Thymus (tissue), 11 donors: ENCODE measurements around the gene GPR137. TPM values are rescaled to one million over a fixed set of nuclear protein-coding genes. Genes with fewer than 3 reads are reported as not detected.

Experiments used
- DNase-seq, 9 donors: peaks; one replicate each; pipeline ENCODE4 v3.0.0-alpha.2; 2013; ENCODE audit warnings: low spot score in 9 of 9, low read depth in 6 of 9, missing footprints in 1 of 9
- H3K27ac ChIP-seq, 2 donors: one replicate each; pipeline ENCODE4 v1.5.1; 2013; ENCODE audit warnings: control low read depth in 1 of 2, low read depth in 1 of 2, low read length in 1 of 2, mild to moderate bottlenecking in 1 of 2, moderate library complexity in 1 of 2
- H3K27me3 ChIP-seq, 2 donors: one replicate each; pipeline ENCODE4 v1.5.1; 2013; ENCODE audit warnings: low read length in 1 of 2; ENCODE audit not compliant: control insufficient read depth in 2 of 2, insufficient read depth in 1 of 2
- H3K36me3 ChIP-seq, 2 donors: one replicate each; pipeline ENCODE4 v1.5.1; 2013; ENCODE audit warnings: low read length in 1 of 2, mild to moderate bottlenecking in 1 of 2, moderate library complexity in 1 of 2; ENCODE audit not compliant: control insufficient read depth in 2 of 2, insufficient read depth in 2 of 2
- H3K4me1 ChIP-seq, 2 donors: one replicate each; pipeline ENCODE4 v1.5.1; 2013; ENCODE audit warnings: low read length in 2 of 2; ENCODE audit not compliant: control insufficient read depth in 2 of 2, insufficient read depth in 2 of 2
- H3K4me3 ChIP-seq, 2 donors: one replicate each; pipeline ENCODE4 v1.5.1; 2013; ENCODE audit warnings: low read length in 2 of 2, control low read depth in 1 of 2, mild to moderate bottlenecking in 1 of 2
- H3K9me3 ChIP-seq, 2 donors: one replicate each; pipeline ENCODE4 v1.5.1; 2013; ENCODE audit warnings: low read length in 1 of 2, mild to moderate bottlenecking in 1 of 2; ENCODE audit not compliant: control insufficient read depth in 2 of 2, insufficient read depth in 1 of 2
- WGBS: extraction: QIAGEN DNeasy Blood & Tissue Kit; methylation state at CpG from one replicate; pipeline ENCODE4 v1.1.7; 2013; 5-methylcytosine and 5-hydroxymethylcytosine counted together
- polyA plus RNA-seq: library from polyadenylated mRNA; stranded (reverse); fragments of 200-250 nt; gene quantifications from one replicate; pipeline ENCODE4 v1.2.3, GENCODE V29; 2013
- total RNA-seq: library from RNA; stranded (reverse); fragments of 120-200 nt; gene quantifications from one replicate; pipeline ENCODE4 v1.2.4, GENCODE V29; 2013
- donor health status: healthy.

Gene GPR137
- total and polyA plus RNA-seq, 2 donors: 7.3 to 18.5 TPM

DNA sequence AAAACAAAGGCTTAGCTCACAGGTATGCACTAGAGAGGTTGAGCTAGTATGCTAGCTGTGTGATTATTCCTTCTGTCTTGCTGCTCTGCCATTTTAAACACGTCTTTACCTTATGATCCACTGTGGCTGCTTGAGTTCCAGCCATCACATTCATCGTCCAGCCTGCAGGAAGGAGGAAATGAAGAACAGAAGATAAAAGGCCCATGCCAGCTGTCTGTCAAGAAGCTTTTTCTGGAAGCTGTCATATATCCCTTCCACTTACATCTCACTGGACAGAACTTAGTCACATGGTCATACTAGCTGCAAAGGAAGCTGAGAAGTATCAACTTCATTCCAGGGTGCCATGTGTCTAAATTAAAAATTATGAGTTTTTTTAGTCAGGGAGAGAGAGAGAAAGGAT is 41.7 kb downstream of the GPR137 start:
- no peak overlapping the region for H3K27ac ChIP-seq
- peaks cover 13 to 42% of the 10 kb centered on the region in 2 donors for H3K4me1 ChIP-seq
- DNase-seq: no peak
- no peaks in the 10 kb centered on the region for H3K9me3 ChIP-seq
- 97% methylated on average over 2 of the region's 2 CpGs for WGBS
- H3K4me3 ChIP-seq: no peak overlapping the region
- no peaks in the 10 kb centered on the region for H3K27me3 ChIP-seq
- peaks cover 0 to 4% of the 10 kb centered on the region in 2 donors for H3K36me3 ChIP-seq

DNA sequence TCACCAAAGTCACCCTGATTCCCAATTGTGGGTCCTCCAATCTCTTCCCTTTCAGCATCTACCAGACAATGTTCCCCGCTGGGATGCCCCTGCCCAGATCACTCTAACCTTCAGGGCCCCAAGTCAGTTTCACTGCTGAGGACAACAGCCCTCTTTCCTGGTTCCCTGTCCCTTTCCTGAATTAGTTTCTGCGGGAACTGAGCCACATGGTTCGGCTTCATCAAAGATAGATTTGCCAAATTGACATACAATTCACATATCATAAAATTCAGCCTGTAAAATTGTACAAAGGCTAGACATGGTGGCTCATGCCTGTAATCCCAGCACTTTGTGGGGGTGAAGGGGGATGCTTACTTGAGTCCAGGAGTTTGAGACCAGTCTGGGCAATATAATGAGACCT is 42.3 kb downstream of the GPR137 start:
- no peaks in the 10 kb centered on the region for H3K27me3 ChIP-seq
- 94% methylated on average over 3 of the region's 3 CpGs for WGBS
- DNase-seq: no peak
- H3K4me1 ChIP-seq: peaks cover 10 to 37% of the 10 kb centered on the region in 2 donors
- H3K4me3 ChIP-seq: no peak overlapping the region
- H3K27ac ChIP-seq: no peak overlapping the region
- no peaks in the 10 kb centered on the region for H3K9me3 ChIP-seq
- H3K36me3 ChIP-seq: no peaks in the 10 kb centered on the region

DNA sequence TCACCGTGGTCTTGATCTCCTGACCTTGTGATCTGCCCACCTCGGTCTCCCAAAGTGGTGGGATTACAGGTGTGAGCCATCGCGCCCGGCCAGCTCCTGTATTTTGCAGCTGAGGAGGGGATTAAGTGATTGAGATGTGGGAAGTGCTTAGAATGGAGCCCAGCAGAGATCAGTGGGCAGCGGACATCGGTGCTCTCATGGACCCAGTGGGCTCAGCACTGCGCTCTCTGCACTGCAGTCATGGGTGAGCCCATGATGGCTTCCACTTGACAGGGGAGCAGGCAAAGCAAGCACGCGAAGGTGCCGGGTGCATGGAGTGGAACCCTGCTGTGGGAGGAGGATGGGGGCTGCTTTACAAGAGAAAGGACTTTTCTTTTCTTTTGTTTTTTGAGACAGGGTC is 45.2 kb downstream of the GPR137 start:
- no peaks in the 10 kb centered on the region for H3K9me3 ChIP-seq
- no peaks in the 10 kb centered on the region for H3K27me3 ChIP-seq
- H3K4me3 ChIP-seq: no peak overlapping the region
- H3K36me3 ChIP-seq: peaks cover 0 to 4% of the 10 kb centered on the region in 2 donors
- WGBS: 93% methylated on average over 11 of the region's 11 CpGs
- no peak for DNase-seq
- H3K4me1 ChIP-seq: peaks cover 0 to 28% of the 10 kb centered on the region in 2 donors
- H3K27ac ChIP-seq: no peak overlapping the region

- WGBS: 36% methylated on average over 20 of the region's 20 CpGs
- Histone ChIP-seq H3K27ac (no peak overlapping the region), H3K4me1 (peaks cover 0 to 28% of the 10 kb centered on the region in 2 donors), H3K9me3 (no peaks in the 10 kb centered on the region), H3K27me3 (no peaks in the 10 kb centered on the region), H3K4me3 (no peak overlapping the region), H3K36me3 (peaks cover 0 to 4% of the 10 kb centered on the region in 2 donors)
- DNase-seq: peak in 4 of 9 donors; percentile 50 to 80 (median 67)
Observed at GRCh38 chr11:64331569-64332371, 46.1 kb downstream of the GPR137 start.

DNA sequence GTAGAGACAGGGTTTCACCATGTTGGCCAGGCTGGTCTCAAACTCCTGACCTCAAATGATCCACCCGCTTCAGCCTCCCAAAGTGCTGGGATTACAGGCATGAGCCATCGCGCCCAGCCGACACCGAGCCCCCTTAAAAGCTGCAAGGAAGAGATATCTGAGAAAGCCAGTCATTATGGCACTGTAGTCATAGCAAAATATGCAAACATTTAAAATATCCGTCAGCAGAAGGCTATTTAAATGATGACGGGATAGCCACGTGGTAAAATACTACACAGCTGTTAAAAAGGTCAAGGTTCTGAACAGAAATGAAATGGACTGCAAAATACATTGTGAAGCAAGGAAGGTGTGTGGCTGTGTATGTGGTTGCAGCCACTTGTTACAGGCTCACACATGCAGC is 47.9 kb downstream of the GPR137 start:
- H3K27me3 ChIP-seq: no peaks in the 10 kb centered on the region
- peaks cover 0 to 11% of the 10 kb centered on the region in 2 donors for H3K36me3 ChIP-seq
- no peak overlapping the region for H3K4me3 ChIP-seq
- peaks cover 0 to 4% of the 10 kb centered on the region in 2 donors for H3K9me3 ChIP-seq
- H3K4me1 ChIP-seq: peaks cover 0 to 30% of the 10 kb centered on the region in 2 donors
- 96% methylated on average over 8 of the region's 8 CpGs for WGBS
- no peak for DNase-seq
- H3K27ac ChIP-seq: no peak overlapping the region

GRCh38 chr11:64334764-64335735 is 49.4 kb downstream of the GPR137 start:
- no peak for DNase-seq
- no peak overlapping the region for H3K27ac ChIP-seq
- peaks cover 0 to 11% of the 10 kb centered on the region in 2 donors for H3K36me3 ChIP-seq
- peaks cover 7 to 39% of the 10 kb centered on the region in 2 donors for H3K4me1 ChIP-seq
- no peak overlapping the region for H3K4me3 ChIP-seq
- 89% methylated on average over 13 of the region's 13 CpGs for WGBS
- H3K27me3 ChIP-seq: no peaks in the 10 kb centered on the region
- peaks cover 0 to 4% of the 10 kb centered on the region in 2 donors for H3K9me3 ChIP-seq

DNA sequence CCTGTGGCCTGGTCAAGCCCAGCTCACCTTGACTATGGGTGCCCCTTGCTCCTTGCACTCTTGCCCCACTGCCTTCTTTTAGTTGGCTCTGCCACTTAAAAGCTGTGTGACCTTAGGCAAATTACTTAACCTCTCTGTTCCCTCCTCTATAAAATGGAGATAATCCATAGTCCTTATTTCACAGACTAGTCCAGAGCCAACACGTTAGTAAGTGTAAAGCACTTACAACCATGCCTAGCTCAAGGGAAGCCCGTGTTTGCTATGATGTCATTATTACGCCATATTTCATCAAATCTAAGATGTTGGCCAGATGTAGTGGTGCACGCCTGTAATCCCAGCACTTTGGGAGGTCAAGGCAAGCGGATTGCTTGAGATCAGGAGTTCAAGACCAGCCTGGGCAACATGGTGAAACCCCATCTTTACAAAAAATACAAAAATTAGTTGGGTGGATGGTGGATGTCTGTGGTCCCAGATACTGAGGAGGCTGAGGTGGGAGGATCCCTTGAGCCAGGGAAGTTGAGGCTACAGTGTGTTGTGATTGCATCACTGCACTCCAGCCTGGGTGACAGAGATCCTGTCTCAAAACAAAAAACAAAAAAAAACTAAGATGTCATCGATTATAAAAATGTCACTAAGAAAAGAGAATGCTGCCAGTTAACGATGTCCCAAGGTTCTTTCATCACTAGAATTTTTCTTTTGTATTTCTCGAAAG is 52.0 kb downstream of the GPR137 start:
- Histone ChIP-seq H3K4me1 (peaks cover 19 to 47% of the 10 kb centered on the region in 2 donors), H3K27ac (no peak overlapping the region), H3K36me3 (peaks cover 0 to 14% of the 10 kb centered on the region in 2 donors), H3K4me3 (no peak overlapping the region), H3K27me3 (no peaks in the 10 kb centered on the region), H3K9me3 (peaks cover 0 to 7% of the 10 kb centered on the region in 2 donors)
- DNase-seq: no peak
- 96% methylated on average over 8 of the region's 8 CpGs for WGBS

DNA sequence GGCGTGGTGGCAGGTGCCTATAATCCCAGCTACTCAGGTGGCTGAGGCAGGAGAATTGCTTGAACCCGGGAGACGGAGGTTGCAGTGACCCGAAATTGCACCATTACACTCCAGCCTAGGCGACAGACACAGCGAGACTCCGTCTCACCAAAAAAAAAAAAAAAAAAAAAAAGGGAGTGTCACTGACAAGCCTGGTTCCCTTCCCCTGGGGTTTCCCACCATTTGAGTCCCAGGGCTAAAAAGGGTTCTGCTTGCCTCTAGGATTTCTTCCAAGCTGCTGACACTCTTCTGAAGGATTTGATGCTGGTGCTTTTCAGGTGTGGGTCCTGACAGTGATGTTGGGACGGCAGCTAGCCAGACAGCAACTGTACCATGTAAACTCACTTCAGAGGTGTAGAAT is 53.1 kb downstream of the GPR137 start:
- peaks cover 24 to 54% of the 10 kb centered on the region in 2 donors for H3K4me1 ChIP-seq
- H3K27me3 ChIP-seq: no peaks in the 10 kb centered on the region
- H3K27ac ChIP-seq: peak overlapping the region in 1 of 2 donors; percentile 92
- H3K9me3 ChIP-seq: peaks cover 0 to 7% of the 10 kb centered on the region in 2 donors
- 96% methylated on average over 8 of the region's 8 CpGs for WGBS
- peaks cover 7 to 20% of the 10 kb centered on the region in 2 donors for H3K36me3 ChIP-seq
- H3K4me3 ChIP-seq: no peak overlapping the region
- DNase-seq: no peak
